TTC549 (cell line): ENCODE data around the gene STING1.
"Not testable (repeated sequence)": the region's sequence is repeated elsewhere in the genome, so short reads cannot be mapped to it uniquely, and the experiment has no call there.

Source experiments
- FAIRE-seq: peaks from 2 replicates; lab custom pipeline; 2012; peaks lifted over from hg19 to GRCh38; lab: Jason Lieb, UNC

The STING1 gene

DNA sequence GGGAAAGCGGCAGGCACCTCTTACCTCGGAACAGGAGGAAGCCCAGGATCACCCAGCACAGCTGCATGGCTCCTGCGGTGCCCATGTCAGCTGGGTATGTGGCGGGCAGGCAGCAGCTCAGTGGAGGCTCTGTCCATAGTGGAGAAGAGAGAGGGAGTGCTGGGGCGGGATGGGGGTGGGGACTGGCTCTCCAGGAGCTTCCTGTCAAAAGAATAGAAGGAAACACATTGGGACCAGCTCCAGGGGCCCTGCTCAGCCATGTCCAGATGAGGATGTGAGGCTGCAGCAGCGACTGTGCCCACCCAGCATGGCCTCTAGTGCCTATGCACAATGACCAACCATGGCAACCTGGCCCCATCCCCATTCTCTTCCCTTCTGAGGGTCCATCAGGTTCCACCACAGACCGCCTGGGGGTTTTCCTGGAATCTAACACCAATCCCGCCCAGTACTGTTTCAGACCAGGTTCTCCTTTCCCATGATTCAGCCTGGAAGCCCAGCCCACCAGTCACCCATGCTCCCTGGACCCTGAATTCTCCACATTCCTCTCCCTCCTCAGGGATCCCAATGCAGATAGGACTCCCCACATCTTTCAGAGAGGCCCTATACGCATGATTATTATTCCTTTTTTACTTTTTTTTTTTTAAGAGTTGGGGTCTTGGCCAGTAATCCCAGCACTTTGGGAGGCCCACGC is 19.8 kb downstream of the STING1 start, which contains the start of gene ECSCR:
Gene ECSCR (minus strand): TSS at position 158 of the 691 bp plus-strand sequence. CDS start 73 bp downstream, at position 85.
- FAIRE-seq = no peak

GRCh38 chr5:139461698-139462097 is 20.9 kb downstream of the STING1 start:
- FAIRE-seq = no peak

GRCh38 chr5:139461176-139461575 is 21.4 kb downstream of the STING1 start:
- FAIRE-seq = no peak

DNA sequence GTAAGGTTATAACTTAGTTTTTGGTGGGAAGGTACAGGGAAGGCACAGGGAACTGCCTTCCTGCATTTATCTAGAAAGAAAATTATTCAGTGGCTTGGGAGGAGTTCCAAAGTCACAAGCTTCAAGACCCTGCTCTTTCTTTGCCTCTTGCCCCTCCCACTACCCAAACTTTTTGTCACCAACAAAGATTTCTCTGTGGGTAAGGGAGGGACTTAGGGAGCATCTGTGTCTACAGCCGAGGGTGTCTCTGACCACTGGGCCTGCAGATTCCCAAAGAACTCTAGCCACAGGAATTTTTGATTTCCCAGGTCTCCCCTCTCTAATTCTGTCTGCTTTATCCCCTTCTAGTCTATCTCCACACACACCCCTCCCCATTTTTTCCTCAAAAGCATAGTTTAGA is 22.1 kb downstream of the STING1 start:
- FAIRE-seq = no peak

- FAIRE-seq = no peak
Observed at GRCh38 chr5:139459451-139459934, 23.1 kb downstream of the STING1 start.

DNA sequence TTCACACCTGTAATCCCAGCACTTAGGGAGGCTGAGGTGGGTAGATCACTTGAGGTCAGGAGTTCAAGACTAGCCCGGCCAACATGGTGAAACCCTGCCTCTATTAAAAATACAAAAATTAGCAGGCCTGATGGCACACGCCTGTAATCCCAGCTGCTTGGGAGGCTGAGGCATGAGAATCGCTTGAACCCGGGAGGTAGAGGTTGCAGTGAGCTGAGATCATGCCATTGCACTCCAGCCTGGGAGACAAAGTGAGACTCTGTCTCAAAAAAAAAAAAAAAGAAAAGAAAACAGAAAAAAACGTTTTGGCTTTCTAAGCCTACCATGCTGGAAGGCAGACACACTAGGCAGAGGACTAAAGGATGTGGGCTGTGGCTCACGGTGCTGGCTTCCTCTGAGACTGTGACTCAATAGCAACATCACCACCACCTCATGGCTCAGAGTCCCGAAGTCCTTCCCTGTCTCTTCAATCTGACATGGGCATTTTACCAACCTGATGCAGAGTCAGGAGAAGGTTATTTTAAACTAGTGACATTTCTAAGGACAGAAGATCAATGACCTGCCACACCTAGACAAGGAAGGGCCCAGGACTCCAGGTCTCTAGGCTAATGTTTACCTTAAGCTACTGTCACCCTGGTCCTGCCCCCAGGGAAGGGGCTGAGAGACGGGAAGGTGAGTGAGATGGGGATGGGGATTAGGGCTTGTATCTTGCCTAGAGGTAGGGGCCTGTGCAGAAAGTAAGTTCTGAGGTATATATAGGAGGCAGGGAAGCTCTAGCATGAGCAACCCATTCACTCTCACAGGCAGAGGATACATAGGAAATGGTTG is 23.8 kb downstream of the STING1 start:
- no peak for FAIRE-seq

DNA sequence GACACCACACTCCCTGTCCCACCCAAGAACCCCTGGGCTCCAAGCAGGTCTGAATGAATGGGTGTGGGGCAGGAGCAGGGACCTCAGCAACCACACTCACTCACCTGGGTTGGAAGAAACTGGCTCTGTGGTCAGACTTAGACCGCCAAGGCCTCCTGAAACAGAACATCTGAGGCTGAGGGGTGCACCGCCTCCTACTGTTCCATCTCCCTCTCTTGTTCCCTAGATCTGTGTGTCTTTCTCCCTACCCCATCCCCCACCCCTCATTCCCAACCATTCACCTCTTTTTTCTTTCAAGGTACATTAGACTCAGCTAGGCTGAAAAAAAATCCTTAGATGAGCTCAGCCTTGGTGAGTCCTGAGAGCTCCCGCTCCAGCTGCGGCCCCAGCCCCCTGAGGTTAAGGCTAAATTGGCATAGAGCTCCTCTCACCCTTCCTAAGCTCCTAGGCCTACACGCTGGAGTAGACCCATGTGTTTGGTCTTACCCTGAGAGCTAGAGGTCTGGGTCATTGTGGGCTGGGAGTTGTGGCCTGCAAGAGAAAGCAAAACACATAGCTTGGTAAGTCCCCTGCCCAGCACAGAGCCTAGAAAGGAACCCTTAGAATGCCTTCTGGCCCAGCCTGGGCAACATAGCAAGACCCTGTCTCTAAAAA is 24.8 kb downstream of the STING1 start:
- no peak for FAIRE-seq

DNA sequence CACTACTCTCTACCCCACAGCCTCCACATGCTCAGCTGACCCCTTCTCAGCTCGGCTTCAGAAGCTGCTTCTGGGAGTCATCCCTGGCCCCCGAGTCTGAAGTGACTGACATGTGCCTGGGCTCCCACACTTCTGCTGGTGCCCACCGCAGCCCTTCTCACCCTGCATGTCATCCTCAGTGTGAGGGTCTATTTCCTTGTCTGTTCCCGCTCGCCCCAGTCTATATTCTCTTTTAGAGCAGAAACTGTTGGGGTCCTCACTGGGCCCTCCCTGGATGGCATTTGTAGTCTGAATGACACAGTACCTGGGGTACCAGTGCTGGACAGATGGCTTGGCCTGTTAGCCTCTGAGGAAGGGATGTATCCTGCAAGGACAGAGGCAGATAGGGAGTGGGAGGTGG is 25.3 kb downstream of the STING1 start:
- FAIRE-seq = no peak

- no peak for FAIRE-seq
Observed at GRCh38 chr5:139456776-139457175, 25.8 kb downstream of the STING1 start.

GRCh38 chr5:139454568-139455290 is 27.8 kb downstream of the STING1 start:
- FAIRE-seq = no peak

GRCh38 chr5:139453683-139454567 is 28.6 kb downstream of the STING1 start:
- FAIRE-seq = no peak

DNA sequence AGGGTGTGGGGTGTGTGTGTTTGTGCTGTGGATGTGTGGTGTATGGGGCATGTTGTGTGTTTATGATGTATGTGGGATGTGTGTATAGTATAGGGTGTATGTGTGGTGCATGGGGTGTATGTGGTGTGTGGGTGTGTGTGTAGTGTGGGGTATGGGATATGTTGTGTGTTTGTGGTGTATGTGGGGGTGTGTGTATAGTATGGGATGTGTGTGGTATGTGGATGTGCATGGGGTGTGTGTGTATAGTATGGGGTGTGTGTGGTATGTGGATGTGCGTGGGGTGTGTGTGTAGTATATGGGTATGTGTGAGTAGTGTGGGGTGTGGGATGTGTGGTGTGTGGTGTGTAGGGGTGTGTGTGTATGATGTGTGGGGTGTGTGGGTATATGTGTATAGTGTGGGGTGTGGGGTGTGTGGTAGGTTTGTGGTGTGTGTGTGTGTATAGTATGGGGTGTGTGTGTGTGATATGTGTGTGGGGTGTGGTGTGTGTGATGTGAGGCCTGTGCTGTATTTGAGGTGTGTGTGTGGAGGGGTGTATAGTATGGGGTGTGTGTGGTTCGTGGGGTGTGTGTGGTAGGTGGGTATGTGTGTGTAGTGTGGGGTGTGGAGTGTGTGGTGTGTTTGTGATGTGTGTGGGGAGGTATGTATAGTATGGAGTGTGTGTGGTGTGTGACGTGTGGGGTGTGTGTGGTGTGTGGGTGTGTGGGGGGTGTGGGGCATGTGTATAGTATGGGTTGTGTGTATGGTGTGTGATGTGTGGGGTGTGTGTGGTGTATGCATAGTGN is 30.5 kb downstream of the STING1 start:
- no peak for FAIRE-seq

DNA sequence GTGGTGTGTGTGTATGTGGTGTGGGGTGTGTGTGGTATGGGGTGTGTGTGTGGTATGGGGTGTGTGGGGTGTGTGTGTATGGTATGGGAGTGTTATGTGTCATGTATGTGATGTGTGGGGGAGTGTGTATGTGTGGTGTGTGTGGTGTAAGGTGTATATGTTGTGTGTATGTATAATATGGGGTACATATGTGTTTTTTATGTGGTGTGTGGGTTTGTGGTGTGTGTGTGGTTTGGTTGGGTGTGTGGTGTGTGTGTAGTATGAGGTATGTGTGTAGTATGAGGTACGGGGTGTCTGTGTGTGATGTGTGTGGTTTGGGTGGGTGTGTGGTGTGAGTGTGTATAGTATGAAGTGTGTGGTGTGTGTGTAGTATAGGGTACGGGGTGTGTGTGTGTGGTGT is 31.4 kb downstream of the STING1 start:
- no peak for FAIRE-seq

DNA sequence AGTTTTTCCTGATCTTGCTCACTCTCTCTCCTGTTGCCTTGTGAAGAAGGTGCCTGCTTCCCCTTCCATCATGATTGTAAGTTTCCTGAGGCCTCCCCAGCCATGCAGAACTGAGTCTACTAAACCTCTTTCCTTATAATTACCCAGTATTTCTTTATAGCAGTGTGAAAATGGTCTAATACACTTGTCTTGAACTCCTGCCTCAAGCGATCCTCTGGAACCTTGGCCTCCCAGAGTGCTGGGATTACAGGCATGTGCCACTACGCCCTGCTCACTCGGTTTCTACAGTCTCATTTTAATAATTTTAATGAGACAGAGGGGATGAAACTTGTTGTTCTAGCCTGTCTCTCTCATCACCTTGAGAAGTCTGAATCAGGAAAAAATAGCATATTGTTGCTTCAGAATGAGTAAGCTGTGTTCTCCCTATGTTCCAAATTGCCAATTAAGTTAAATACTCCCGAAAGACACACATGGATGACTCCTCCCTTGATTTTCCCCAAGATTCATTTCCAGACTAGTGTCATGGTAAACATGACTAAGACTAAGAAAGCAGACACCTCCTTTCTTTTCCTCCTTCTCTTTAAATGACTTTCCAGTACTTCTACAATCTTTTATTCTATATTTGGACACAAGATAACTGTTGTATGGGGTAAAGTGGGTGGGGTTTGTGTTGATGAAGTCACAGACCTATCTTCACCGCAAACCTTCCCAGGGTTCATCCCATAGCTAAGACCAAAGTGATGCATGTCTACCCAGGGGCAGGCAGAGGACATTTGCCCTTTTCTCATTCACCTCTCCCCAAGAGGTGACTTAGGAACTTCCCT is 35.4 kb downstream of the STING1 start:
- FAIRE-seq = no peak

GRCh38 chr5:139445325-139446170 is 37.0 kb downstream of the STING1 start:
- no peak for FAIRE-seq

- no peak for FAIRE-seq
Observed at GRCh38 chr5:139443831-139444453, 38.6 kb downstream of the STING1 start.

DNA sequence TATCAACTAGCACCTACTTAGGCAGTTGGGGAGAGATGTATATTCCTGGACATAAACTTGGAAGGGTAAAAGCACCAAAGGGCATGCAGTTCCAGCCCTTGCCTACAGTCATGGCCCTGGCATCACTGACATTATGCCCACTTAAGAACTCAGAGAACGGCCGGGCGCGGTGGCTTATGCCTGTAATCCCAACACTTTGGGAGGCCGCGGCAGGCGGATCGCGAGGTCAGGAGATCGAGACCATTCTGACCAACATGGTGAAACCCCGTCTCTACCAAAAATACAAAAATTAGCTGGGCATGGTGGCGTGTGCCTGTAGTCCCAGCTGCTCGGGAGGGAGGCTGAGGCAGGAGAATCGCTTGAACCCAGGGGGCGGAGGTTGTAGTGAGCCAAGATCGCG is 42.1 kb downstream of the STING1 start:
- FAIRE-seq = not testable (repeated sequence)
